ENCODE data around the gene ATP2A3.
A peak's percentile ranks its signal among the peaks of the same experiment; 100 is the strongest.

The ATP2A3 gene

DNA sequence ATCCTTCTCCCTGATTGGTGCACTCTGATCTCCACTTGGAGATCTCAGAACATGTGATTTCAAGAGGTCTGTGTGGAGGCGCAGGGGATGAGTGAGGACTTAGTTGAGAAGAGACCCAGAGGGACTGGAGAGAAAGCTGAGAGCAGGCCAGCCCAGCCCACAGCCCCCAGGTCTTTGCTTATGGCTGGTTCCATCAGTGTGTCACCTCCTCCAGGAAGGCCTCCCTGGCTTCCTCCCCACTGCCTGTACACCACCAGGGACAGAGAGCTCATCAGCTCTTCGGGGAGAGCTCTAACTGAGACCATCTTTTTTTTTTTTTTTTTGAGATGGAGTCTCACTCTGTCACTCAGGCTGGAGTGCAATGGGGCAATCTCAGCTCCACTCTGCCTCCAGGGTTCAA lies 51.4 kb downstream of the ATP2A3 start:
- Histone ChIP-seq H3K27me3 (ENCODE audit: insufficient read depth, poor library complexity, severe bottlenecking) (no peaks in the 10 kb centered on the region), H3K4me3 (replicated peaks; ENCODE audit: insufficient read depth, low read length) (no peak overlapping the region), H3K27ac (replicated peaks) (no peak overlapping the region)
- no peak for DNase-seq (ENCODE audit: low read depth in 1 of 2, low spot score in 1 of 2)
- TF ChIP-seq POLR2AphosphoS5 (IDR thresholded peaks at IDR 0.05; ENCODE audit: low read depth) (no peak), GABPA (IDR thresholded peaks at IDR 0.05; ENCODE audit: low read depth) (no peak), SPI1 (IDR thresholded peaks at IDR 0.05; ENCODE audit: borderline replicate concordance, low read depth) (no peak)
- TF ChIP-seq, protein P1, sequence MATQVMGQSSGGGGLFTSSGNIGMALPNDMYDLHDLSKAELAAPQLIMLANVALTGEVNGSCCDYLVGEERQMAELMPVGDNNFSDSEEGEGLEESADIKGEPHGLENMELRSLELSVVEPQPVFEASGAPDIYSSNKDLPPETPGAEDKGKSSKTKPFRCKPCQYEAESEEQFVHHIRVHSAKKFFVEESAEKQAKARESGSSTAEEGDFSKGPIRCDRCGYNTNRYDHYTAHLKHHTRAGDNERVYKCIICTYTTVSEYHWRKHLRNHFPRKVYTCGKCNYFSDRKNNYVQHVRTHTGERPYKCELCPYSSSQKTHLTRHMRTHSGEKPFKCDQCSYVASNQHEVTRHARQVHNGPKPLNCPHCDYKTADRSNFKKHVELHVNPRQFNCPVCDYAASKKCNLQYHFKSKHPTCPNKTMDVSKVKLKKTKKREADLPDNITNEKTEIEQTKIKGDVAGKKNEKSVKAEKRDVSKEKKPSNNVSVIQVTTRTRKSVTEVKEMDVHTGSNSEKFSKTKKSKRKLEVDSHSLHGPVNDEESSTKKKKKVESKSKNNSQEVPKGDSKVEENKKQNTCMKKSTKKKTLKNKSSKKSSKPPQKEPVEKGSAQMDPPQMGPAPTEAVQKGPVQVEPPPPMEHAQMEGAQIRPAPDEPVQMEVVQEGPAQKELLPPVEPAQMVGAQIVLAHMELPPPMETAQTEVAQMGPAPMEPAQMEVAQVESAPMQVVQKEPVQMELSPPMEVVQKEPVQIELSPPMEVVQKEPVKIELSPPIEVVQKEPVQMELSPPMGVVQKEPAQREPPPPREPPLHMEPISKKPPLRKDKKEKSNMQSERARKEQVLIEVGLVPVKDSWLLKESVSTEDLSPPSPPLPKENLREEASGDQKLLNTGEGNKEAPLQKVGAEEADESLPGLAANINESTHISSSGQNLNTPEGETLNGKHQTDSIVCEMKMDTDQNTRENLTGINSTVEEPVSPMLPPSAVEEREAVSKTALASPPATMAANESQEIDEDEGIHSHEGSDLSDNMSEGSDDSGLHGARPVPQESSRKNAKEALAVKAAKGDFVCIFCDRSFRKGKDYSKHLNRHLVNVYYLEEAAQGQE (IDR thresholded peaks at IDR 0.05; ENCODE audit: insufficient replicate concordance, low read depth), result no peak
- TF ChIP-seq, protein P2, sequence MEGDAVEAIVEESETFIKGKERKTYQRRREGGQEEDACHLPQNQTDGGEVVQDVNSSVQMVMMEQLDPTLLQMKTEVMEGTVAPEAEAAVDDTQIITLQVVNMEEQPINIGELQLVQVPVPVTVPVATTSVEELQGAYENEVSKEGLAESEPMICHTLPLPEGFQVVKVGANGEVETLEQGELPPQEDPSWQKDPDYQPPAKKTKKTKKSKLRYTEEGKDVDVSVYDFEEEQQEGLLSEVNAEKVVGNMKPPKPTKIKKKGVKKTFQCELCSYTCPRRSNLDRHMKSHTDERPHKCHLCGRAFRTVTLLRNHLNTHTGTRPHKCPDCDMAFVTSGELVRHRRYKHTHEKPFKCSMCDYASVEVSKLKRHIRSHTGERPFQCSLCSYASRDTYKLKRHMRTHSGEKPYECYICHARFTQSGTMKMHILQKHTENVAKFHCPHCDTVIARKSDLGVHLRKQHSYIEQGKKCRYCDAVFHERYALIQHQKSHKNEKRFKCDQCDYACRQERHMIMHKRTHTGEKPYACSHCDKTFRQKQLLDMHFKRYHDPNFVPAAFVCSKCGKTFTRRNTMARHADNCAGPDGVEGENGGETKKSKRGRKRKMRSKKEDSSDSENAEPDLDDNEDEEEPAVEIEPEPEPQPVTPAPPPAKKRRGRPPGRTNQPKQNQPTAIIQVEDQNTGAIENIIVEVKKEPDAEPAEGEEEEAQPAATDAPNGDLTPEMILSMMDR (IDR thresholded peaks at IDR 0.05; ENCODE audit: insufficient read depth, low read length), result no peak

DNA sequence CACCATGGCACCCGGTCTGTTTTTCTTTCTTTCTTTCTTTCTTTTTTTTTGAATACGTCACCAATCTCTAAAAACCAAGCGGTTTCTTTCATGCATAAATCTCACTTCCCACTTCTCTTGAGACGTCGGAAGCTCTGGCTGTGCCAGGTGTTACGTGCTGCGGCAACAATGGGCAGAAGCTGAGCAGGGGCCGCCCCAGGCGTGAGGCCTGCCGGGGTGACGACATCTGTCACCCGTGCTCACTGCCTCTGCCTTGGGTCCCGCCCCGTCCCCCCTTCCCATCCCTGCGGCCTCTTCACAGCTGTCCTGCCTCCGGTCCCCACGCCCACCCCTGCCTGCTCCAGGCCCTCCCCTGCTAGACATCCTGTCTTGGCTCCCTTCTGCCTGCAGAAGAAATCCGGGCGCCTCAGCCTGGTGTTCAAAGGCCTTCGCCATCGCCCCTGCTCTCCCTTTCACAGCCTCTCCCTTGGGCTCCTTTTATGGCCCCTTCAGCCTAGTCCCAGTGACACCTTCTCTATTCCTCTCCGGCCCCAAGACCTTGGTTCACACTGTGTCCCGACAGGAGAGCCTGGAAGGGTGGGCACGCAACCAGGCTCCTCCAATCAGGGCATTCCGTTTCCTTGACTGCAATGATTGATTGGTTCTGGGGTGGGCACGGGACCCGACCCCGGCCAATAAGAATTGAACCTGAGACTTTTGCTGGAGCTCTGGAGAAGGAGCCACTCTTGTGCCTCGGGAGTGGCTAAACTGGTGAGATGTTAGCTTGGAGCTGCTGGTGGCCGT lies 52.8 kb downstream of the ATP2A3 start:
- Histone ChIP-seq H3K4me3 (replicated peaks; ENCODE audit: insufficient read depth, low read length) (no peak overlapping the region), H3K27ac (replicated peaks) (peak overlapping the region; percentile 27; the same call in 1 of the 2 replicates), H3K27me3 (ENCODE audit: insufficient read depth, poor library complexity, severe bottlenecking) (no peaks in the 10 kb centered on the region)
- TF ChIP-seq GABPA (IDR thresholded peaks at IDR 0.05; ENCODE audit: low read depth) (no peak), POLR2AphosphoS5 (IDR thresholded peaks at IDR 0.05; ENCODE audit: low read depth) (peak; percentile 41; the same call in 1 of the 2 replicates), SPI1 (IDR thresholded peaks at IDR 0.05; ENCODE audit: borderline replicate concordance, low read depth) (peak; percentile 22; the same call in 1 of the 2 replicates)
- DNase-seq (ENCODE audit: low read depth in 1 of 2, low spot score in 1 of 2), result peak; percentile 45 to 73

DNA sequence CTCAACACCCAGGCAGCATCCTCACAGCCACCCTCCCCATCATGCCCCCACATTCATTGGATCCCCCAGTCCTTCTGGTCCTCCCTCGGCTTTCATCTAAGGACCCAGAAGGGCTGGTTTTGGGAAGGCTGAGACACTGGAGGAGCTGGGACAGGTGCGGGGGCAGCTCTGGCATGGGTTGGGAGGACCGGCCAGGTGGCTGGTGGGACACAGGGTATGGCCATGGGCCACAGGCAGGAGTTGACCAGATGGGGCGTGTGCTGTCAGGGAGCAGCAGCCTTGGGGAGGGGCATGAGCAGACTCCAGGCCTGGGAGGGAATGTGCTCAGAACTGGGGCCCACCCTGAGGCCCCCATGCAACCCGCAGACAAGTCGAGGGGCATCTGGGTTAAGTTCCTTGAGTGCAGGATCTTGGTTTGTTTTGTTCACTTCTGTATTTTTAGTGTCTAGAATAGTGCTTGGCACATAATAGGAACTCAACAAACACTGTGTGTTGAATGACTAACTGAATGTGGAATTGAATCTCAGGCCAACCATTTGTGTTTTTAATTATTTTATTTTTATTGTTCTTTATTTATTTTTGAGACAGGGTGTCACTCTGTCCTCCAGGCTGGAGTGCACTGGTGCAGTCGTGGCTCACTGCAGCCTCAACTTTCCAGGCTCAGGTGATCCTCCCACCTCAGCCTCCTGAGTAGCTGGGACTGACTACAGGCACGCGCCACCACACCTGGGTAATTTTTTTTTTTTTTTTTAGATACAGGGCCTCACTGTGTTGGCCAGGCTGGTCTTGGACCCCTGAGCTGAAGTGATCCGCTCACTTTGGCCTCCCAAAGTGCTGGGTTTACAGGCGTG lies 53.6 kb downstream of the ATP2A3 start:
- no peak for TF ChIP-seq SPI1 (IDR thresholded peaks at IDR 0.05; ENCODE audit: borderline replicate concordance, low read depth)
- TF ChIP-seq POLR2AphosphoS5 (IDR thresholded peaks at IDR 0.05; ENCODE audit: low read depth), result no peak
- TF ChIP-seq GABPA (IDR thresholded peaks at IDR 0.05; ENCODE audit: low read depth), result no peak
- TF ChIP-seq, protein P1 (IDR thresholded peaks at IDR 0.05; ENCODE audit: insufficient replicate concordance, low read depth), result no peak
- TF ChIP-seq, protein P2 (IDR thresholded peaks at IDR 0.05; ENCODE audit: insufficient read depth, low read length), result no peak
- no peak for DNase-seq (ENCODE audit: low read depth in 1 of 2, low spot score in 1 of 2)
- Histone ChIP-seq H3K27ac (replicated peaks) (peak overlapping the region; percentile 27; the same call in 1 of the 2 replicates), H3K4me3 (replicated peaks; ENCODE audit: insufficient read depth, low read length) (no peak overlapping the region), H3K27me3 (ENCODE audit: insufficient read depth, poor library complexity, severe bottlenecking) (no peaks in the 10 kb centered on the region)

DNA sequence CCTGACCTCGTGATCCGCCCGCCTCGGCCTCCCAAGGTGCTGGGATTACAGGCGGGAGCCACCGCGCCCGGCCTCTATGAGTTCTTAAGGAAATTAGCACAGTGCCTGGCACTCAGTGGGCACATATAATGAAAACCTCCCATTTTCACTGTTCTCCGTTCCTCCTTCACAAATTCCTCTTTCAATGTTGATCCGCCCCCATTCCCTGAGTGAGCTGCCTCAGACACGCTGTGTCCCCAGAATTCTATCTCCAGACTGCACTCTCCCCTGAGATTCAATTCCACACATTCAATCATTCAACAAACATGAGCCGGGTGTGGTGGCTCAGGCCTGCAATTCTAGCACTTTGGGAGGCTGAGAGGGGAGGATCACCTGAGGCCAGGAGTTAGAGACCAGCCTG lies 55.0 kb downstream of the ATP2A3 start:
- no peak for DNase-seq (ENCODE audit: low read depth in 1 of 2, low spot score in 1 of 2)
- TF ChIP-seq GABPA (IDR thresholded peaks at IDR 0.05; ENCODE audit: low read depth) (no peak), POLR2AphosphoS5 (IDR thresholded peaks at IDR 0.05; ENCODE audit: low read depth) (no peak), SPI1 (IDR thresholded peaks at IDR 0.05; ENCODE audit: borderline replicate concordance, low read depth) (no peak)
- TF ChIP-seq, protein P1 (IDR thresholded peaks at IDR 0.05; ENCODE audit: insufficient replicate concordance, low read depth), result no peak
- TF ChIP-seq, protein P2 (IDR thresholded peaks at IDR 0.05; ENCODE audit: insufficient read depth, low read length), result no peak
- no peak overlapping the region for H3K27ac ChIP-seq (replicated peaks)
- H3K4me3 ChIP-seq (replicated peaks; ENCODE audit: insufficient read depth, low read length), result no peak overlapping the region
- H3K27me3 ChIP-seq (ENCODE audit: insufficient read depth, poor library complexity, severe bottlenecking), result no peaks in the 10 kb centered on the region

Measured in HL-60 (cell line).